ENCODE data around the gene SOX2.
"Not testable (repeated sequence)": the region's sequence is repeated elsewhere in the genome, so short reads cannot be mapped to it uniquely, and the experiment has no call there.

The SOX2 gene

DNA sequence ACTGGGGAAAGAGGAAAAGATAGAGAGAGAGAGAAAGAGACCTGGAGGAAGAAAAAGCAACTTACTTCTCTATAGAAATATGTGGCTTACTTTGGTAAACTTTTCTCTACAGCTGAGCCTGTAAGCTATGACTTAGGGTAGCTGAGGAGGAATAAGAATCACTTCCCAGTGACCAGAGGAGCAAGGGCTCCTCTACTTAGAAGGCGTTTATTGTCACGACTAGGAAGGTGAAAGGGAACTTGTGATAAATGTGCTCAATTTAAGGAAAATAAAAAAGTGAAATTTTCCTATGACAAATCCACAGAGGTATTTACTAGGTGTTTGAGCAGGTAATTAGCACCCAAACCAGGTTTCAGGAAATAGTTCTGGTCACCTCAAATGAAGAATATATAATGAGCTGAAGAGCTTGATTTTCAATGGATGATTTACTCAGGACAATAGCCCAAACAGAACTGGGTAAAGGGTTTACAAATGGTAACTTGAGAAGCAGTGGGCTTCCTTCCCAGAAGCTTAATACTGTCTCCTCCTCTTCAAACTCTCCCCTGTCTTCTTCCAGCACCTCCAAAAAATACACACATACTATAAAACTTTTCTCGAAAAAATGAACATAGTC lies 46.1 kb downstream of the SOX2 start:
- DNase-seq (ENCODE audit: low spot score), result no peak

DNA sequence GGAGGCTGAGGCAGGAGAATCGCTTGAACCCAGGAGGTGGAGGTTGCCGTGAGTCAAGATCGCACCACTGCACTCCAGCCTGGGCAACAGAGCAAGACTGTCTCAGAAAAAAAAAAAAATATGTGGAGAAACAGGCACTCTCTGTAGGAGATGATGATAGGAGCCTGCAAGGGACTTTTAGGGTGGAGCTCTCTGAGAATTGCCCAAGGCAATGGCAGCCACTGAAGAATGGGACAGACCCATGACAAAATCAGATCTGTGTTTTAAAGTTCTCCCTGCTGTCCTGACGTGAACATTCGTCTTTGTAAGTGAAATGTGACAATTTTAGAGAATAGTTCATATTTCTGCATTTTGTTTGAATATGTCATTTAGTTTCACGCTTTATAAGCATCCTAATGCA lies 50.2 kb downstream of the SOX2 start:
- DNase-seq (ENCODE audit: low spot score), result no peak

DNA sequence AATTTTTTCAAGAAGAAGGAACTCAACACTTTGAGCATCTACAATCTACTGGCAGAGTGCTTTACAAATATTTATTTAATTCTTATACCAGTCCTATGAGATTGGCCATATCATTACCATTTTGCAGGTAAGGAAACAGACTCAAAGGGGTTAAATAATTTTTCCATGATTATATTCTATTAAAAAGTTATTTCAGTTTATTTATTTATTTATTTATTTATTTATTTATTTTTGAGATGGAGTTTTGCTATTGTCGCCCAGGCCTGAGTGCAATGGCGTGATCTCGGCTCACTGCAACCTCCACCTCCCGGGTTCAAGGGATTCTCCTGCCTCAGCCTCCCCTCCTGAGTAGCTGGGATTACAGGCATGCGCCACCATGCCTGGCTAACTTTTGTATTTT lies 52.3 kb downstream of the SOX2 start:
- DNase-seq (ENCODE audit: low spot score), result not testable (repeated sequence)

Measured in putamen (tissue), 1 donor.